22Rv1 (cell line): ENCODE results near the gene COL24A1.

ENCODE experiments used
- H3K27ac ChIP-seq: fragments of 450-650 bp; 2 replicates; pipeline ENCODE4 v1.5.1; 2017
- ZFX ChIP-seq: fragments of 450-650 bp; IDR thresholded peaks from 2 replicates; pipeline ENCODE4 v1.6.1; 2017; ENCODE audit warnings: antibody characterized with exemption, borderline replicate concordance
- TF ChIP-seq, protein P1 (sequence below): fragments of 450-650 bp; IDR thresholded peaks from 2 replicates; pipeline ENCODE4 v1.5.1; 2017; ENCODE audit warnings: mild to moderate bottlenecking

The COL24A1 gene

DNA sequence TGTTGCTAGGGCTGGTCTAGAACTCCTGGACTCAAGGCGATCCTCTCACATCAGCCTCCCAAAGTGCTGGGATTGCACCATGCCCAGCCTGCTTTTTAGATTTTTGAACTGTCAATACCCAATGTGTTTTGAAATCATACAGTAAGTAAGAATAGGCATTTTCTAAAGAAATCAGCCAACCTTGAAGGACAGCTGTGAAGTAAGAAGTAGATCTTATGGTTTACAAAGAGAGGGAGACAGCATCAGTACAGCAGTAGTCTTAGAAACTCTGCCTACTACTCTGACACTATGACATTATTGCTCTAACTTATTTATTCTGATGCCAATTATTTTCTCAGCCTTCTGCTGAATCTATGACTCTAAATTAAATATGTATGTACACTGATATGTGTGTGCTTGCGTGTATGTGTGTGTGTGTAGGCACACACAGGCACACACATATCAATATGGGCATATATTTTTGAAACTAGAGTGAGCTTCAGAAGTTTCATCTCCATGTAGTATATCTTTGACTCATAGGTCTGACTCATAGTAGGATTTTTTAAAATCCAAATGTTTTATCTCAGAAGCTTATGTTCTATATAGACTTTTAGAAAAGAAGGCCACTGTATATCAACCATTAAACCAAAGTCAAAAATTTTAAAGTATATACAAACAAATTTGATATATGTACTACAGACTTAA lies 140.4 kb downstream of the COL24A1 start:
- TF ChIP-seq ZFX: no peak
- TF ChIP-seq, protein P1, sequence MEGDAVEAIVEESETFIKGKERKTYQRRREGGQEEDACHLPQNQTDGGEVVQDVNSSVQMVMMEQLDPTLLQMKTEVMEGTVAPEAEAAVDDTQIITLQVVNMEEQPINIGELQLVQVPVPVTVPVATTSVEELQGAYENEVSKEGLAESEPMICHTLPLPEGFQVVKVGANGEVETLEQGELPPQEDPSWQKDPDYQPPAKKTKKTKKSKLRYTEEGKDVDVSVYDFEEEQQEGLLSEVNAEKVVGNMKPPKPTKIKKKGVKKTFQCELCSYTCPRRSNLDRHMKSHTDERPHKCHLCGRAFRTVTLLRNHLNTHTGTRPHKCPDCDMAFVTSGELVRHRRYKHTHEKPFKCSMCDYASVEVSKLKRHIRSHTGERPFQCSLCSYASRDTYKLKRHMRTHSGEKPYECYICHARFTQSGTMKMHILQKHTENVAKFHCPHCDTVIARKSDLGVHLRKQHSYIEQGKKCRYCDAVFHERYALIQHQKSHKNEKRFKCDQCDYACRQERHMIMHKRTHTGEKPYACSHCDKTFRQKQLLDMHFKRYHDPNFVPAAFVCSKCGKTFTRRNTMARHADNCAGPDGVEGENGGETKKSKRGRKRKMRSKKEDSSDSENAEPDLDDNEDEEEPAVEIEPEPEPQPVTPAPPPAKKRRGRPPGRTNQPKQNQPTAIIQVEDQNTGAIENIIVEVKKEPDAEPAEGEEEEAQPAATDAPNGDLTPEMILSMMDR: no peak
- no peak overlapping the region for H3K27ac ChIP-seq

DNA sequence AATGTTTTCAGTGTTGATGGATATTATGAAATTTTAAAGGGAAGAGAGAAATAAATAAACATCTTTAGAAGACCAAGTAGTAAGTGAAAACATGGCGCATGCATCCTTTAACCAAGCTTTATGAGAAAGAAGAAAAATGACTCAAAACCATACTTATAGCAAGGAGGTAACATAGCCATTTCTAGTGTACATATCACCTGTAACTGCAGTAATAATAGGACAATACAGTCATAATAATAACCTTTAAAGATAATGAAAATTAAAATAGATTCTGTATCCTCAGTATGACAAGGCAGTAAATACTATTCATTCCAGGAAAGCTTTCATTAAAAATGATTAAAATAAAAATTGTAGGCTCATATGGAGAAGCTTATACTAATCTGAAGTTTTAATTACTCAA lies 141.2 kb downstream of the COL24A1 start:
- no peak for TF ChIP-seq ZFX
- TF ChIP-seq, protein P1: no peak
- H3K27ac ChIP-seq: no peak overlapping the region

DNA sequence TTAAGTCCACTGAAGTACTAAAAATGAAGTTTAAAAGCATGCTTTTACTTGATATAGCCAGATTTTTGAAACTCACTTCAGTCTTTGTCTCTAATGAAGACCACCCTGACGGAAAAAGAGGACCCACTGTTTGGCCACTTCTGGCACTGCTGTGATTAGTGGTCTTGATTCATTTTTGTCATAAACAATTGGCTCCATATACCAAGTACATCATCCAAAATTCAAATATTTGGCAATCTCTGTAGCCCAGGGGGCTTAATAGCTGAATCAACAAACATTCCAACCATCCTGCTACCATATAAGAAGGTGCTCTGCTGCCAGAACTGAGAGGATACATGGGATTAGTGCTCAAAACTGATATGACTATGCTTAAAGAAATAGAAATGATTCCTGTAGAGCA lies 156.0 kb downstream of the COL24A1 start:
- TF ChIP-seq, protein P1: no peak
- TF ChIP-seq ZFX: no peak
- no peak overlapping the region for H3K27ac ChIP-seq

DNA sequence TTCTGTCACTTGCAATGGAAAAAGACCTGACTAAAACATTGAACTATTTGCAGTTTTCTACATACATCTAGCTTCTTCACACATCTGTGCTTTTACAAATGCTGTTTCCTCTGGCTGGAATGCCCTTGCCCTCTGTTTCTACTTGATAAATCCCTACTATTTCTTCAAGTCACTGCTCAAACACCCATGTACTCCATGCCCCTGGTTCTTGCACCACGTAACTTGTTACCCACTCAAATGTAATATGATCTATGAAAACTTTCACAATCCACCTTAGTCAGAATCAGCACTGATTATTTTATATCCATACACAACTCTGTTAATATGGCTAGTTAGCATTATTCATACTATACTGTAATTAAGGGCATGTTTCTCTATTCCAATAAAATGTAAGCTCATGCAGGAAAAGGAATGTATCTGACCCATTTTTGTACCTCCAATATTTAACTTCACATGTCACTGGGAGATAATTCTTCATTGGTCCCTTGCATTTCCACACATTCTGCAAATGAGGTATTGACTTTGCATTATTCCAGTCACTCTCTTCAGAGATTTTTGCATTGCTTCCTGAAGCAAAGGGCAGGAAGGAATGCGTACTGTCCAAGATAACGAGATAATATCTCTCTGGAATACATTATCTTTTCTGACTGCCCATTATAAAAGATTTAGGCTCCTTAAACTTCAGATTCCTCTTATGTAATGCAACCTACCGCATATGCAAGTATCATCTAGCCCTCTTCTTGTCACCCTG lies 158.3 kb downstream of the COL24A1 start:
- H3K27ac ChIP-seq: no peak overlapping the region
- no peak for TF ChIP-seq ZFX
- TF ChIP-seq, protein P1: no peak

DNA sequence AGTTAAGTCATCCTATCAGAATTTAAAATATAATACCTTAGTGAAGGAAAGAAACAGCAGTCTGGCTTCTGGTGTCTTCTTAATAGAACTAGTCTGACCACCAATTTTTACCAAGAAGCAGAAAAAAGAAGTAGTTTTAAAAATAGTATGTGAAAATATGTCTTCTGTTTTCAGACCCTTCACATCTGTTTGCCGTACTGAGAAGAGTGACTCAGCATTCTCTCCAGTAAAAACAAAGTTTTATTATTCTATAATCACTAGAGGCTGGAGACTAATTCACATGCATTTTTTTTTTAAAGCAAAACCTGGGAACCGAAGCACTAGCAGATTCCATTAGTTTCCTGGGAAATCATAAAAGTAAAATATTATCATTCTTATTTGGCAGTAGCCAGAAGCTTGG lies 163.8 kb downstream of the COL24A1 start:
- no peak overlapping the region for H3K27ac ChIP-seq
- TF ChIP-seq, protein P1: no peak
- no peak for TF ChIP-seq ZFX

DNA sequence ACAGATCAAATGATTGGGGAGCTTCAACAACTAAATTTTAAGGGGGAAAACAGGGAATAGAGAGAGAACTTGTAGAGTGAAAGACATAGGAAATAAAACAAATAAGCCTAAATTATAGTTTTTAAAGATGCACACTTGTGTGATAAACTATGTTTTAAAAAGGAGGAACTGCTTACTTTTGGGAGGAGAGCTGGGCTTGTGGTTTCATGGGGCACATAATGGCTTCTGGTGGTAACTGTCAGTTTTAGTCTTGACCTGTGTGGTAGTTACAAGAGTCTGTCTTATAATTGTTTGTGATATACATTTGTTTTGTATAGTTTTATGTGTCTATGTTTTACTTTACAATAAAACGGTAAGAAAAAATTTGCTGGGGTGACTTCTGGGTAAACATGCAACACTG lies 165.3 kb downstream of the COL24A1 start:
- no peak for TF ChIP-seq ZFX
- TF ChIP-seq, protein P1: no peak
- H3K27ac ChIP-seq: no peak overlapping the region

DNA sequence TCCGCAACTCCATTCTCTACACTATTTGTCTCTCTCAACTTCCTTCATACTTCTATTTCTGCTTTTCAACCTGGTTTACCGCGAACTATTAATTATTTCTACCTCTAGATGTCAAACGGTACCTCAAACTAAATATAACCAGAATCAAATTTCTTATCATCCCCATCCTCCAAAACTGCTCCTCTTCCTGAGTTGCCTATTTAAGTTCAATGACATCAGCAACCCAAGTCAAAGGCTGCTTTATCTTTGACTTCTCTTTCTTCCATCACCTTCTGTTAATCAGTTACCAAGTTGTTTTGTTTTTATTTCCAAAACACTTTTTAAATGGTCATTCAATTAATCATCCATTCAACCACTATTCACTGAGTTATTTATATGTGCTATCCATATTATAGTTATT lies 171.9 kb downstream of the COL24A1 start:
- TF ChIP-seq, protein P1: no peak
- TF ChIP-seq ZFX: no peak
- no peak overlapping the region for H3K27ac ChIP-seq
